Spinal cord (tissue), 10 donors: ENCODE results near the gene PPP5C. TPM values are rescaled to one million over a fixed set of nuclear protein-coding genes. Genes with fewer than 3 reads are reported as not detected.

Source experiments
- DNase-seq, 6 donors: peaks; one replicate each; pipeline versions ENCODE4 v3.0.0 to v3.0.0-alpha.2; 2013 to 2015; ENCODE audit warnings: low spot score in 6 of 6, low read depth in 4 of 6
- H3K27ac ChIP-seq: one replicate; pipeline ENCODE4 v1.5.1; 2013; ENCODE audit warnings: low read depth, low read length, control low read depth
- H3K27me3 ChIP-seq: one replicate; pipeline ENCODE4 v1.6.1; 2013; ENCODE audit warnings: low read length; ENCODE audit not compliant: control insufficient read depth, insufficient read depth
- H3K36me3 ChIP-seq: one replicate; pipeline ENCODE4 v1.6.1; 2013; ENCODE audit warnings: low read length; ENCODE audit not compliant: control insufficient read depth, insufficient read depth
- H3K4me1 ChIP-seq: one replicate; pipeline ENCODE4 v1.6.1; 2013; ENCODE audit warnings: low read length; ENCODE audit not compliant: control insufficient read depth, insufficient read depth
- H3K4me3 ChIP-seq: one replicate; pipeline ENCODE4 v1.5.1; 2013; ENCODE audit warnings: low read depth, low read length, control low read depth
- H3K9me3 ChIP-seq: one replicate; pipeline ENCODE4 v1.6.1; 2013; ENCODE audit warnings: low read length; ENCODE audit not compliant: control insufficient read depth, insufficient read depth
- WGBS: methylation state at CpG from one replicate; pipeline ENCODE4 v1.1.5; 2013; ENCODE audit warnings: missing lambda C conversion rate; ENCODE audit not compliant: insufficient coverage; 5-methylcytosine and 5-hydroxymethylcytosine counted together
- polyA plus RNA-seq, 2 donors: library from polyadenylated mRNA; unstranded; fragments of 120-200 nt; gene quantifications; one replicate each; pipeline ENCODE4 v1.2.1, GENCODE V29; 2013; ENCODE audit not compliant: insufficient read length in 2 of 2
- total RNA-seq, 2 donors: library from RNA; depleted of rRNA in 1 of 2; stranded (reverse); fragments of 120-200 nt in 1 of 2; fragments of >200 nt in 1 of 2; gene quantifications; one replicate each; pipeline versions ENCODE4 v1.2.3 to v1.2.4, GENCODE V29; 2013 to 2014
- donor health status: healthy.

PPP5C gene
- total and polyA plus RNA-seq, 4 donors: 52.5 to 158 (median 110) TPM

DNA sequence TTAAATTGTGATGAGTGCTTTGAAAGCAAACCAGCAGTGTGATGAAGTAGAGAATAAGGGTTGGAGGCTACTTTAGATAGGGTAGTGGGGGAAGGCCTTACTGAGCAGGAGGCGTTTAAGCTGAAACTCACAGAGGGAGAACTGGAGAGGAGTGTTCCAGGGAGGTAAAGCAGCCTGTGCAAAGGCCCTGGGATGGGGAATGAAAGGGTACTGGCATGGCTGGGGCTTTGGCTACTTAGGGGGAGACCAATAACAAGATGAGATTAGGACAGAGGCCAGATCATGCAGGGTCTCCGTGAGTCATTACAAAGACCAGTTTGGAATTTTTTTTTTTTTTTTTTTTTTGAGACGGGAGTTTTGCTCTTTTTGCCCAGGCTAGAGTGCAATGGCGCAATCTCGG is 1.1 kb downstream of the PPP5C start:
- H3K4me3 ChIP-seq: no peak overlapping the region

DNA sequence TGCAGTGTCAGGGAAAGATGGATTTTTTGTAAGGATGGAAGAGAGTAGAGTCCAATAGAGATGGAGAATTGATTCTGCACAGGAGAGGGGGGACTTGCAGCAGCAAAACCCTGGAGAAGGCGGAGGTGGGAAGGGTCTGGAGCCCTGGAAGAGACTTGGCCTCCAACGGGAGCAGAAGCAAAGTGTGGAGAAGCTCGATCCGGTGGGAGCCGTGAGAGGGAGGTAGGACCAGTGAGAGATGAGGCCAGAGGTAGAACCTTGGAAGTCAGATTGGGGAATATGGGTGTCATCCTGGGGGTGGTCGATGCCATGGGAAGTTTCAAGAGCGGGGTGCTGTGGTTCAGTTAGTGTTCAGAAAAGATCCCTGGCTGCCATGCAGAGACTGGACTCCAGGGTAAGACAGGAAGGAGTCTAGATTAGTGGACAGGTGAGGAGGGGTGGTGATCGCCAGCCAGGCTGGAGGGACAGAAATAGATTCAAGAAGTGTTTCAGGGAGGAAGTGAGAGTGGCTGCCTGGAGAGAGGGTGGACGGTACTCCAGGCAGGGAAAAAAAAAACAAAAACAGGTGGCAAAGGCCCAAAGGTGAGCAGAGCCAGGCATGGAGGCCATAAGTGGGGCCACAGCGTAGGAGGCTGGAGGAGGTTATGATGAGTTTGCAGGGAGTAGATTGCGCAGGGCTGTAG is 2.6 kb downstream of the PPP5C start:
- DNase-seq: no peak
- peaks cover 52% of the 10 kb centered on the region for H3K36me3 ChIP-seq
- 87% methylated on average over 11 of the region's 11 CpGs for WGBS
- peaks cover 52% of the 10 kb centered on the region for H3K4me1 ChIP-seq
- no peak overlapping the region for H3K27ac ChIP-seq
- no peak overlapping the region for H3K4me3 ChIP-seq
- H3K9me3 ChIP-seq: no peaks in the 10 kb centered on the region
- H3K27me3 ChIP-seq: no peaks in the 10 kb centered on the region

More for the DNA sequence above, 1.1 kb downstream of the PPP5C start:
- no peaks in the 10 kb centered on the region for H3K9me3 ChIP-seq
- DNase-seq: no peak
- no peaks in the 10 kb centered on the region for H3K27me3 ChIP-seq
- no peak overlapping the region for H3K27ac ChIP-seq
- H3K36me3 ChIP-seq: peaks cover 37% of the 10 kb centered on the region
- 74% methylated on average over 4 of the region's 5 CpGs for WGBS
- H3K4me1 ChIP-seq: peaks cover 52% of the 10 kb centered on the region

DNA sequence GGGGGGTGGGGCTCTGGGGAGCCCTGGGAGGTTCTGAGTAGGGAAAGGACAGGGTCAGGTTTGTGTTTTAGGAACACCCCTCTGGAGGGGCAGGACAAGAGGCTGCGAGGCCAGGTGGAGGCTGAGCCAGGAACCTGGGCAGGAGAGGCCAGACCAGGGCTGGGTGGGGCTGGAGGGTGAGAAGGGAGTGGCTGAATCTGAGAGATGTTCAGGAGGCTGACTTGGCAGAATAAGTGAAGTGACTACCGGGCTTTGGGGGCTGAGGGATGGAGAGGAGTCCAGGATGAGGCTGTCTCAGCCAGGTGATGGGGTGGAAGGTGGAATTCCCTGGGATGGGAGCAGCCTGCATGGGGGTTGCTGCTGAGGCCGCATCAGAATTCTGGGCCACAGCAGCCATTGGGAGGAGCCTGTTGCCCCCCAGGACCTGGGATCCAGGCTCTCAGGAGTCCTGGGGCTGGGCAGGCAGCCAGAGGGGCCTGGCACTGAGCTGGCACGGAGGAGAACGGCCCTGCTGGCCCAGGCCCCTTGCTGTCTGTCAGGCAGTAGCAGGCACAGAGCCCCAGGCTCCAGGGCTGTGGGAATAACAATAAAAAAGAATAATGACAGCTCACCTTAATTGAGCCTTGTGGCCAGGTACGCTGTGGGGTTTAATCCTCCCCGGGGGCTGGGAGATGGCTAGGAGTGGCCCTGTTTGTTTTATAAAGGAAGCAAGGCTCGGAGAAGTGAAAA is 3.3 kb downstream of the PPP5C start:
- Histone ChIP-seq H3K27ac (no peak overlapping the region), H3K9me3 (no peaks in the 10 kb centered on the region), H3K4me3 (no peak overlapping the region), H3K36me3 (peaks cover 59% of the 10 kb centered on the region), H3K27me3 (no peaks in the 10 kb centered on the region), H3K4me1 (peaks cover 52% of the 10 kb centered on the region)
- DNase-seq: peak in 2 of 6 donors; percentile 5 to 16
- WGBS: 47% methylated on average over 8 of the region's 8 CpGs

DNA sequence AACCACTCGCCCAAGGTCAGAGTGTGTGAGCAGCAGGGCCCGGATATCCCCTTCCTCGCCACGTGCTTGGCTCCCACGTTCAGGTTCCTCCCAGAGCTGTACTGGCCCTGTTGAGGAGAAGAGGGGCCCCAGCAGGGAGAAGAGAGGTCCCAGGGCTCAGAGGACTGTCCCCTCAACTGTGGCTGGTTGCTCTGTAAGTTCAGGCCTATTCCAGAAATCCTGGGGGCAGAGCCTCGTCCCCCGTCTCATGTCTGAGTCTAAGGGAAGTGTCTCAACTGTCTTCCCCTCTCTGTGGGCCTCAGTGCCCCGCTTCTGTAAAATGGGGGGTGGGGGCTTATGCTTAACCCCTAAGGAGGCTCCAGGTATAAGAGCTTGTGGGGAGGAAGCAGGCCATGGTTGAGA is 3.9 kb downstream of the PPP5C start:
- Histone ChIP-seq H3K4me1 (peaks cover 52% of the 10 kb centered on the region), H3K27me3 (no peaks in the 10 kb centered on the region), H3K4me3 (no peak overlapping the region), H3K27ac (no peak overlapping the region), H3K36me3 (peaks cover 65% of the 10 kb centered on the region), H3K9me3 (no peaks in the 10 kb centered on the region)
- DNase-seq: no peak
- 46% methylated on average over 4 of the region's 8 CpGs for WGBS

DNA sequence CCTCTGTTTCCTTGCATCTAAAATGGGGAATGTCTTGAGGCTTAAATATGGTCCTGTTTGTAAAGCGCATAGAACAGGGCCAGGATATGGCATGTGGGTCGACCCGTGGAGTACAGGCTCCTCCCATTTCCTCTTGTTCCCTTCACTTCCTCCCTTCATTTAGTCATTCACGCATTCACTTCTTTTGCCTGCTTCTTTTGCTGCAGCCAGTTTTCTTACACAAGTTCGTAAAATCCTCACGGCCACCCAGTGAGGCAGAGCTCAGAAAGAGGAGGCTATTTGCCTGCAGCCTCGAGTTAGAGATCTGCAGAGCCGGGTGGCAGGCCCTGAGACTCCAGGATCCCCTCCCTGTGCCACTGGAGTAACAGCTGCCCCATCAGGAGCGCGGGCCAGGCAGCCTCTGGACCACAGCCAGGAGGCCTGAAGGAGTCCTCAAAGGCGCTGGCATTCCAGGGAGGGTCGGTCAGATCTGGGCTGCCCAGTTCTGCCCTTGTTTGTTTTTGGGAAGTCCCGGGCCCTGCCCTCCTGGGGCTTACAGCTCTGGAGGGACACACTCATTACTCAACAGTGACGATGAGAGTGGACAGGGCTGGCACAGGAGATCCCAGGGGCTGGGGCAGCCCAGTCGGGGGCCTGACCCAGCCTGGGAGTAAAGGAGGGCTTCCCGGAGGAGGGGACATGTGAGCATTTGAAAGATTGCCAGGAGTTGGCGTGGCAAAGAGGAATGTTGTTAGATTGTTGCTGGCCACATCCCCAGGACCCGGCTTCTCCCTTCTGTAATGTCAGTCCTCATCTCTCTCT is 4.6 kb downstream of the PPP5C start:
- WGBS: 62% methylated on average over 17 of the region's 18 CpGs
- H3K4me1 ChIP-seq: peaks cover 49% of the 10 kb centered on the region
- peak in 1 of 6 donors; percentile 45 for DNase-seq
- H3K27ac ChIP-seq: no peak overlapping the region
- H3K36me3 ChIP-seq: peaks cover 72% of the 10 kb centered on the region
- no peaks in the 10 kb centered on the region for H3K27me3 ChIP-seq
- no peak overlapping the region for H3K4me3 ChIP-seq
- no peaks in the 10 kb centered on the region for H3K9me3 ChIP-seq

DNA sequence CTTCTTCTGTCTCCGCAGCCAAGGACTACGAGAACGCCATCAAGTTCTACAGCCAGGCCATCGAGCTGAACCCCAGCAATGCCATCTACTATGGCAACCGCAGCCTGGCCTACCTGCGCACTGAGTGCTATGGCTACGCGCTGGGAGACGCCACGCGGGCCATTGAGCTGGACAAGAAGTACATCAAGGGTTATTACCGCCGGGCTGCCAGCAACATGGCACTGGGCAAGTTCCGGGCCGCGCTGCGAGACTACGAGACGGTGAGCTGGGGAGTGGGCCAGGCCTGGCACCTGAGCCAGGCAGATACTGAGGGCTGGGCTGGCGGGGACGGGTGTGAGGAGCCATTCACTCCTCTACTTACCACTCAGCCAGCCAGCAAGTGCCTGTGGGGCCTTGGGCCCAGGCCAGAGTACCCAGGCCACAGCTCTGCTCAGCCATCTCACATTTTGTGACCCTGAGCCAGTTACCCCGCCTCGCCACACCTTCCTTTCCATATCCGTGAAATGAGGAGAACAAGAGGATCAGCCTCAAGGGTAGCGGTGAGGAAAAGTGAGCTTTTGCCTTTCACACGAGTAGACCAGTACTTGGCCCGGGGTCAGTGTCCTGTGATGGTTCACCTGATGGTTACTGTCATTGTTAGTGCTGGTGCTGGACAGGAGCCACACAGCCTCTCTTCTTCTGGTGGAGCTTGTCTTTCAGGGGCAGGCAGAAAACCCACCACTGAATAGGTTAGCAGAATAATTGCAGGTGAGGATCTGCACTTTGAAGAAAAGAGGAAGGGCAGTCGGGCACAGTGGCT is 7.0 kb downstream of the PPP5C start:
- Histone ChIP-seq H3K4me3 (no peak overlapping the region), H3K27ac (no peak overlapping the region), H3K4me1 (peaks cover 34% of the 10 kb centered on the region), H3K27me3 (no peaks in the 10 kb centered on the region), H3K36me3 (peaks cover 80% of the 10 kb centered on the region), H3K9me3 (no peaks in the 10 kb centered on the region)
- no peak for DNase-seq
- WGBS: 90% methylated on average over 27 of the region's 28 CpGs

DNA sequence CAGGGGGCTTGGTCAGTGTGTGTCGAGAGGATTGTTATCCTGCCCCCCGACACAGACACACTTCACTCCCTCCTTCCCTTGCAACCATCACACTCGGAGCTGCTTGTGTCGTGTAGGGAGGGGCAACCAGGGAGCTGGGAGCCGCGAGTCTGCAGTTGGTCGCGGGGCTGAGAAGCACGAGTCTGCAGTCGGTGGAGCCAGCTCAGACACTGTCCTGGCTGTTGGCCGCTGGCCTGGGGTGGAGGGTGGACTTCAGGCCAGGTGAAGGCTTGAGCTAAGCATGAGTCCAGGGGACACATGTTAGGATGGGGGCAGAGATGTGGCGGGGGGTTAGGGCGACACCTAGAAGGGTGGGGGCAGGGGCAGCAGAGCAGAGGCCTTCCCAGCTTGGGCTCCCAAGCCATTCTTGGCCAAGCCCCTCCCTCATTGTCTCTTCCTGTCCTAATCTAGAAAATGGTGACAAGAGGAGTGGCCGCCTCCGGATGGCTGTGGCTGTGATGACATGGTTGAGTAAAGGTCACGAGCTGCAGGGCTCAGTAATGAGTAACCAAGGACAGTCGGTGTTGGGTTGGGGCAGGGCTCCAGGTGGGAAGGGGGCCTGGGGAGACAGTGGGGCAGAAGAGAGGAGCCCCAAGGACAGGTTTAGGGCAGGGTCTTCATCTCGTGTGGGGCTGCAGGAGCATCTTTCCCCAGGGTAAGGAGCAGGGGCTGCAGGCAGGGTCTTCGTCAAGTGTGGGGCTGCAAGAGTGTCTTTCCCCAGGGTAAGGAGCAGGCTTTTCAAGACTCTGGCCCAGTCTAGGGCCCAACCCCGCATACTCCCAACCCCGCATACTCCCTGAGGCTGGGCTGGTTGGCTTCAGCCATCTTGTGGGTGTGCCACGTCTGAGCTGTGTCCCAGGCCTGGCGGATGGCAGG is 8.6 kb downstream of the PPP5C start:
- DNase-seq: no peak
- Histone ChIP-seq H3K36me3 (peaks cover 73% of the 10 kb centered on the region), H3K27ac (no peak overlapping the region), H3K4me1 (peaks cover 19% of the 10 kb centered on the region), H3K27me3 (no peaks in the 10 kb centered on the region), H3K4me3 (no peak overlapping the region), H3K9me3 (no peaks in the 10 kb centered on the region)
- WGBS: 85% methylated on average over 12 of the region's 23 CpGs

DNA sequence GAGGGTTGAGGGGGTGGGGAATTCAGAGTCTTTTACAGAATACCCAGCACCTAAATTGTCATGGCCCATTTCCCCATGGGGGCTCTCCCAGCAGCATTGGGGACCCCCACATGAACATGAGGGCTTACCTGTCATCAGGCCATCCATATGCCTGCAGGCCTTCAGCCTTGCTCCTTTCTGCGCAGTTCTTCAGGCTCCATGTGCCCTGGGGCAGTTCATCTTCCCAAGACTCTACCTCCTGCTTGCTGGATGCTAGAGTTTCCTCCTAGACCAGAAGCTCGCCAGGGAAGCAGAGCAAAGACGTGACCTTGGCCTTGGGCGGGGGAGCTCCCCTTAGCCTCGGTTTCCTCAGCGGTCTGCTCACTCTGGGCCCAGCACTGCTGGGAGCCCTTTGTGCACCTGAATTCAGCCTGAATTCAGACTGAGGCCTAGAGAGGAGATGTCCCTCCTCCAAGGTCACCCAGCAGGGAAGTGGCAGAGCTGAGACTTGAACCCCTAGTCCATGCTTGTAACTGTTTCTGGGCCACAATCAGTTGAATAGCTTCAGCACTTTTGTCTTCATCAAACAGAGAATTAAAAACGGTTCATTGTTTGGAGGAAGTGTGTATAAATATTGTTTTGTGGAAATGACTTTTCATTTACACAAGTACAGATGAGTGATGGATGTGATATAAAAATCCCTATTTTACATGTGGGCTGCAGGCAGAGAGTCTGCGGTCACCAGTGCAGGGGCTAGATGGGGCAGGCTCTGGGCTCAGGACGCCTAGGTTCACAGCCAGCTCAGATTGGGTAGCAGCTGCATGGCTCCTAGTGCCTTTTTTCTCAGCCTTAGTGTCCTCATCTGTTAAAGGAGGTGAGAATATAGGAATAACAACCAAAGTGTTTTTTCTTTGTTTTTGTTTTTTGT is 9.5 kb downstream of the PPP5C start:
- H3K27ac ChIP-seq: no peak overlapping the region
- H3K4me1 ChIP-seq: peaks cover 10% of the 10 kb centered on the region
- 97% methylated on average over 8 of the region's 9 CpGs for WGBS
- no peaks in the 10 kb centered on the region for H3K9me3 ChIP-seq
- DNase-seq: no peak
- H3K27me3 ChIP-seq: no peaks in the 10 kb centered on the region
- H3K4me3 ChIP-seq: no peak overlapping the region
- H3K36me3 ChIP-seq: peaks cover 68% of the 10 kb centered on the region
